ENCODE data around the gene C2orf81. TPM values are rescaled to one million over a fixed set of nuclear protein-coding genes. Genes with fewer than 3 reads are reported as not detected.
A peak's percentile ranks its signal among the peaks of the same experiment; 100 is the strongest.

Gene C2orf81
- total RNA-seq, 1 donor from 2014 or later = 0.38 TPM

DNA sequence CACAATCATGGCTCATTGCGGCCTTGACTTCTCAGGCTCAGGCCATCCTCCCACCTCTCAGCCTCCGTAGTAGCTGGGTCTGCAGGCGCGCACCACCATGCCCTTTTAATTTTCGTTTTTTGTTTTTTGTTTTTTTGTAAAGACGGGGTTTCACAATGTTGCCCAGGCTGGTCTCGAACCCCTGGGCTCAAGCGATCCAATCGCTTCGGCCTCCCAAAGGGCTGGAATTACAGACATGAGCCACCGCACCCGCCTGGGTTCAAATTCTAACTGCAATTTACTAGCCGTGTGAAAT lies 29.0 kb downstream of the C2orf81 start:
- DNase-seq (ENCODE audit: low spot score) (no peak), ATAC-seq (no peak)

DNA sequence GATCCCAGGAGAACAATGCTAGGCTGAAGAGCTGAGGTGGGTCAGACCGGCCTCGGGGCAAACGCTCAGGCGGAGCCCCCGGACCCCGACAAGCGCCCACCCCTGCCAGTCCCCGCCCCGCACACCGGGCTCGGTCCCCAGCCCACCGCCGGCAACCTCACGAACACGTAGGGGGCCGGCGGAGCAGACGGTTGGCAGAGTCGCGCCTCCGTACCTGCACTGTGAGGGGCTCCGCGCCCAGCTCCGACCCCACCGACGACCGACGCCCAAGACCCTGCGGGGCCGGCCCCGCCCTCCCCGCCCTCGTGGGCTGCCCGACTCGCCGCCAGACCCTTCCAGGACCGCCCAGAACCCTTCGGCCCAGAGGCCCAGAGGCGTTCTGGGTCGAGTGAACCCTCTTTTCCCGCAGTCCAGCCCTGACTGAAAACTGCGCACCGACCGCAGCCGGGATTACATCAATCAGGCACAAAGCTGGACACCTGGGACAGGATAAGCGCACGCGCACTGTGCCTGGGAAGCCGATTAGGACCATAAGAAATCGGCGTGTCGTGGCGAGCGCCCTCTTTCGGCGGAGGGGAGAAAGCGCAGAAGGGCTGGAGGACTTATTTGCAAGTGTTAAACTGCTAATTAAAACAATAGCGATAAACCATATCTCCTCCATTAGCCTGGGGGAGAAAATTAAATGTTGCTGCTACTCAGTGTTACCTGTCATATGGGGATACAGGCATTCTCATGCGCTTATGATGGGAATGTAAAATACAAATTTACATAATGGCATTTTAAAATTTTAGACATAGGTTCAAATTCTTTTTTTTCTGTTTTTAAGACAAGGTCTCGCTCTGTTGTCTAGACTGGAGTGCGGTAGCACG lies 29.6 kb downstream of the C2orf81 start:
- peak; percentile 98 for ATAC-seq
- peak; percentile 94 for DNase-seq (ENCODE audit: low spot score)

GRCh38 chr2:74391209-74391579 lies 30.2 kb downstream of the C2orf81 start:
- DNase-seq (ENCODE audit: low spot score) (no peak), ATAC-seq (peak; percentile 43)

DNA sequence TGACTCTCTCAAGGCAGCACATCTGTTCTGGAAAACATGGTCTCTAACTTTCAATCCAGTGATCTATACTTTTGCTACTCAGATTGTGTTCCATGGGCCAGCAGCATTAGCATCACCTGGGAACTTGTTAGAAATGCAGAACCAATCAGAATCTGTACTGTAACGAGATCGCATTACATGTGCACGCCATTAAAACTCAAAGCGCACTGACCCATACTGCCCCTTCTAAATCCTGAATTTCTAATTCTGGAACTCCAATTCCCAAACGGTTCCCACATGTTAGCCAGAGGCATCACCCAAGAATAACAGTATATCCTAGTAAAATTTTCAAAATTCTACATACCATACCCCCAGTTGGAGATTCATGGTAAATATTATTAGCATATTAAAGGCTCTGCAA lies 30.8 kb downstream of the C2orf81 start:
- ATAC-seq (no peak), DNase-seq (ENCODE audit: low spot score) (no peak)

DNA sequence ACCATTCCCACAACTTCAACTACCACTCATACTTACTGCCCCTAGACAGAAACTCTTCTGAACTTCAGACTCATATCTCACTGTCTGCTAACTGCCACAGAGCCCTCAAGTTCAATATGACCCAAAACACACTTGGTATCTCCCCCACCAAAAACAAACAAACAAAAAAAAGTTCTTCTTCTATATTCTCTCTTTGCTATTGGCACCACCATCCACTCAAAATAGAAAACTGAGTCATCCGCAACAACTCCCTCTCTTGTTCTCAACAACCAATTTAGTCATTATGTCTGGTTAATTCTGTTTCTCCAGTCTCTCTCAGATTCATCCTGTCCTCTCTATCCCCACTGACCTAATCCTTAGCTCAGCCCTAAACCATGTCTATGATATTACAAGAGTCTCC lies 34.1 kb downstream of the C2orf81 start:
- ATAC-seq (no peak), DNase-seq (ENCODE audit: low spot score) (no peak)

- DNase-seq (ENCODE audit: low spot score) = no peak
- ATAC-seq = no peak
These were observed 36.0 kb downstream of the C2orf81 start for GRCh38 chr2:74385396-74385795.

DNA sequence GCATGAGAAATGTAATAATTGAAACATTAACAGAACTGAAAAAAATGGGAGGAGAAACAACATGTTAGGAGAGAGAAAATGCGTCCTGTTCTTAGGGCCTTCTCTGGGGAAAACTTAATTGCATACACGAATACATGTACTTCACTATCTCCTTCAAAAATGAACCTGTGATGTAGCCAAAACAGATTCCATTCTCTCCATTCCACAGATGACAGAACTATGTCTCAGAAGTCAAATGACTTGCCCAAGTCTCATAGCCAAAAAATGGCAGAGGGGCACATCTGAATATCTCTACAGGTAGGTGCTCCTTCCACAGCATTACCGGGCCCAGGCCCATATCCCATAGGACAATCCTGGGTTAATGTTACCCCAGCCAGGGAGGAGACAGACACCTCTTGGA lies 37.4 kb downstream of the C2orf81 start:
- DNase-seq (ENCODE audit: low spot score) (no peak), ATAC-seq (no peak)

- DNase-seq (ENCODE audit: low spot score) (peak; percentile 61), ATAC-seq (peak; percentile 96)
These were observed 38.2 kb downstream of the C2orf81 start for GRCh38 chr2:74383254-74383653.

GRCh38 chr2:74381751-74382150 lies 39.7 kb downstream of the C2orf81 start:
- DNase-seq (ENCODE audit: low spot score) (no peak), ATAC-seq (no peak)

DNA sequence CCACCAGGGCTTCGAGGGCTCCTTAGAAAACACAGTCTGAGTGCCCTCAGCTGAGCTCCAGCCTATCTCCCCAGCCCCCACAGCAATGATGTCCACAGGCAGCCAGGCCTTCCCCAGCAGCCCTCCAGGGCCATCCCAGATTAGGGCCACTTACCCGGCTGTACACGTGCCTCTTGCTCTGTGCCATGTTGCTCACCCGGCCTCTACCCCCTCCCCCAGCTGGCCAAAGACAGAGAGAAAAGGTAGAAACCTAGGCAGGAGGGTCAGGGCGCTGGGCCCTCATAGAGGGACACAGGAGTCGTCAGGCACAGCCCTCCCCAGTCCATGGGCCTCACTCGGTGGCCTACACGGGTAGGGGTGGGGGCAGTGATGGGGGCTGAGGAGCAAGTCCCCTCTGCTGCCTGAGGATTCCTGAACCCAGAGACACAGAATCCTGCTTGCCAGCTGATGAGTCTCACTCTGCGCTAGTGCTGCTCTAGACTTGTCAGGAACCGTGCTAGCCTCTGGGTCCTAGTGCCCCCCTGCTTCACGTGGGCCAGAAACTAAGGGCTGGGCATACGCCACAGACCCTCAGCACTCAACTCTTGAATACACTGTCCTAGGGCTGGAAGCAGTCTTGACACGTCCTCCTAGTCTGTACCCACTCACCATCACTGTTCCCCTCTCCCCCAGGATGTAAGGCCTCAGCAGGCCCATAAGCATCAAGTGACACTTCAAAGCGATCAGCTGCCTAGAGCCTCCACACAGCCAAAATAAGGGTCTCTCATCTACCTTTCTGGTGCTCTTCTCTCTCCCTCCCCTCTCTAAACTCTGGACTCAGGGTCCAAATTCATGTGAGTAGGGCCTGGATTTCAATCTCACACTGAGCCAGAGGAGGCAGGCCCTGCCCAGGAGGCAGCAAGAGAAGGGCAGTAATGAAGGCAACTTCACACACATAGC lies 41.3 kb downstream of the C2orf81 start, which contains the start of gene DCTN1:
TSS of gene DCTN1 (minus strand) at position 461 of the 939 bp plus-strand sequence. CDS start at position 187, 274 bp downstream.
- ATAC-seq = peak; percentile 20
- no peak for DNase-seq (ENCODE audit: low spot score)

DNA sequence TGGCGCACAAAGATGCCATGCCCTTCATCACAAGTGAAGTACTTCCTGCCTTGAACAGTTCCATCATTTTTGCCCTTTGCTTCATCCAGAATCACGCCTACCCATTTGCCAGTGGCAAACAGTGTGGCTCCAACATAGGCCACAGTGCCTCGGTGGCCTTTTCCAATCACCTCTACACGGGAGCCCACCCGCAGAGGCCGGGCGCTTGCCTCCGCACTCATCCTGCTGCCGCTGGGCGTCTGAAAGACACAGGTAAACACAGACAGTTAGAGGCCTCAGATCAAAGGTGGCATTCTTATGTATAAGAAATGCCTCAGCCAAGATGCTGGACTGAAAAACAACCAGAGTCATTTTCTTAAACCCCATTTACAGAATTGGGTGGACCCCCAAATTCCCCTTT lies 43.4 kb downstream of the C2orf81 start:
- DNase-seq (ENCODE audit: low spot score) (no peak), ATAC-seq (no peak)

- ATAC-seq (no peak), DNase-seq (ENCODE audit: low spot score) (no peak)
These were observed 45.6 kb downstream of the C2orf81 start for GRCh38 chr2:74375838-74376237.

DNA sequence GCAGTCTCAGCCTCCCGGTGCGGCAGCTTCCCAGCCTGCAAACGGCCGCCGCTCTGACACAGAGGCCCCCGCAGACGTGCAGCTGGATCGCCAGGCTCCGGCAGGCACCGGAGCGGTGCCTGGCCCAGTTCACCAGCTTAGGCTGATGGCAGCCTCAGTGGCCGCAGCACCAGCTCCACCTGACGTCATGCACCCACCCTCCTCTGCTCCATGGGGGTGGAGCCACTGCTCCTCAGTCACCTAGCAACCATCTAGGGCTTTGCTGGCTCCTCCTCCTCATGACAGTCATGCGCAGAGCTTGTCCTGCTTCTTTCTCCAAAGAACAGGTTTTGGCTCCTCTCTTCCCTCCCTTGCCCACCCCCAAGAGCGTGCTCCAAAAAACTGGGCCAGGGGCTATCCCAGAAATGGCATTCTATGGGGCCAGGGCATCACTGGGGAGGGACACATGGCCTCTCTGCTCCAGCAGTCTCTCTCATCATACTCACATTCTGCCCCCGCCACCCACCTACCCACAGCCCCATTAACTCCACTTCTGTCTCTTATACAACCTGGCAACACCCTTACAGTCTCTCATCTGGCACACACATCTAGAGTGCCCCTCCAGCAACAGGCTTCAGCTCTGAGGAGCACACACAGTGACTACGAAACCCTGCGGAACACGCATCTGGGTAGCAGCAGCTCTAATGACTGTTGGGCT lies 46.8 kb downstream of the C2orf81 start:
- no peak for DNase-seq (ENCODE audit: low spot score)

DNA sequence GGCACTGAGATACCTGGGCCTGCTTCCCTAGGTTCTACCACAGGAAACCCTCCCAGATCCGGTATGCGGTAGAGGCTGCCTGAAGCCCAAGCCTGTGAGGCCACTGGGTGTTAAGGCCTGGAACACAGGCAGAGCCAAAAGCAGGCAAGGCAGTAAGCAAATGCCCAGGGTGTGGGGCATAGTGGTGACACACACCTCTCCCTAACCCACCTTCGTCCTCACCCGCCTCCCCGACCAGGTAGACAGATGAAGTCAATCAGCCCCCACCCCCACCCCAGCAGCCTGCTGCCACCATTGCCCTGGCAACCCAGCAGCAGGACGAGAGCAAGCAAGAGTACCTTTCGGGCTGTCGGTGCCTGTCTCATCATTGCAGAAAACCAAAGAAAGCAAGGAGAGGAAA lies 47.4 kb downstream of the C2orf81 start:
- DNase-seq (ENCODE audit: low spot score) = no peak
- no peak for ATAC-seq

More for the DNA sequence above, 46.8 kb downstream of the C2orf81 start:
- ATAC-seq = no peak

- DNase-seq (ENCODE audit: low spot score) (no peak), ATAC-seq (no peak)
These were observed 48.2 kb downstream of the C2orf81 start for GRCh38 chr2:74373221-74373676.

DNA sequence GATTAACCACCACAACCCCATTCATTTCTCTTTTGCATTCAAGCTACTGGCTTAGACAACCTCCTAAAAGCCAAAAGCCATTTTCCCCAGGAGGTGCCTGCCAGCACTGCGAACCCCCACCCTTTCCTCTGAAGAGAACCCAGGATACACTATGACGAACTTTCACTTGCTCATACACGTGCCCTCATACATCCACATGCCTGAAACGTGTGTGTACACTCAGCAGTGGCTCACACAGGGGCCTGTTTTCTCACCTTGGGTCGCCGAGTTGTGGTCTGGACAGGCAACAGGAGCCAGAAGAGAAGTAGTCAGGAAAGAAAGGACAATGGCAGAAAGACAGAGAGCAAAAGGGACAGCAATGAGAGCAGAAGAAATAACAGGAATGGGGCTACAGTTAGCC lies 48.7 kb downstream of the C2orf81 start:
- ATAC-seq (no peak), DNase-seq (ENCODE audit: low spot score) (no peak)

DNA sequence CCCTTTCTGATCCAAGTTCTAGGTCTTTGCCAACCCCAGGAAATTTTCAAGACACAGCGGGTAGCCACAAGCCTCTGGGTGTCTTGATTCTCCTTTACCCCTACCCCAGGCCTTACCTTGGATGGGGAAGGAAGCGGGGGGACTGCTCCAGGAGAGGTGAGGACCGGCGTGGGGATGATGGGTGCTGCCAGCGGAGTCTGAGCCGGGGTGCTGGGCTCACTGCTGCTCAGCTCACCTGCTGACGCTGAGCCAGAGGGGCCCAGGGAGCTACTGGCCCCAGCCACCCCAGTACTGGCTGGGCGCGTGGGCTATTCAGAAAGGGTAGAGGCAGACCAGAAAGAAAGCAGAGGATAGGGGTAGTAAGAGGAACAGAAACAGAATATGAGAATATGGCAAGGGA lies 50.0 kb downstream of the C2orf81 start:
- DNase-seq (ENCODE audit: low spot score) (no peak), ATAC-seq (no peak)

DNA sequence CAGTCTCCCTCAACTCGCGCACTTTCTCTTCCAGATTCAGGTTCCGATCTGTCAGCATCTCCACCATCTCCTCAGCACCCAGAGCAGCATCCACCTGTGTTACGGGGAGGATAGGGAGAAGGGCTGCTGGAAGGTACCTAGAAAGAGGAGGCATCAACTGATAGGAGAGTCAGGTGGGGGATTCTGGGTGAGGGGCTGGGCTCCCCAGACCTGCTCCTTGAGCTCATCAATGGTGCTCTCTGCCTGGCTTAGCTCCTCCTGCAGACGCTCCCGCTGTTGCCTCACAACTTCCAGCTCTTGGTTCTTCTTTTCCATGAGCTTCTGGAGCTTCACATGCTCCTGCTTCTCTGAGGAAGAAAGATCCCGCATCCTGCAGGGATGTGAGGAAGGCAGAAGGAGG lies 51.4 kb downstream of the C2orf81 start:
- ATAC-seq (no peak), DNase-seq (ENCODE audit: low spot score) (no peak)

DNA sequence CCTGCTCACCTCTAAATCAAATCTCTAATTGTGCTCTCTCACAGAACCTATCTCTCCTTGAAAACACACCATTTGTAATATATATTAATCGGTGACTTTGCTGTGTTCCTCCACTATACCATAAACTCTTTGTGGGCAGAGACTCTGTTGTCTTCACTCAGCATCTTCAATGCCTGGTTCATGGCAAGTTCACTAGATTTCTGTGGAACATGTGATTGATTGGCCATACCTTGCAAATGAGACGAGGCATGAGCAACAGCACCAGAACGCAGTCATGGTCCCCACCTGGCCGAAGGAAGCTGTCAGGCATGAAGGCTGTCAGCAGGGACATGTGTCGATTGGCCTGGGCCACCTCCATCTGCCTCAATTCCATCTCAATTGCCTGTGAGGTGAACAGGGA lies 52.9 kb downstream of the C2orf81 start:
- ATAC-seq = no peak
- no peak for DNase-seq (ENCODE audit: low spot score)

DNA sequence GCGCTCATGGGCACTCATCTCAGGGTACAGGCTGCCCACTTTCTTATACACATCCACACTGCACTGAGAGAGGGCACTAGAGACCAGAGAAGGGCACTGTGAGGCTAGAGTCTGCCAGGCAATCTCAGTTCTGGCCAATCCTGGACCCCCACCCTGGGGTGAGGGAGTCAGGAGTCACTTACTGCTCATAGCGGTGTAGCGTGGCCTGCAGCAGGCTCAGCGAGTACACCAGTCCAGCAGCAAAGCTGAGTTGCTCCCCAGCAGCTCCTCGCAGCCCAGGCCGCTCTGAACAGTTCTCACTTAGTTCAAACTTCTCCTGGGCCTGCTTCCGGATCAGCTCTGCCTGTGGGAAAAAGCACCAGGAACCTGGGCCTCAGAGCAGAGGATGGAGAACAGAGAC lies 53.6 kb downstream of the C2orf81 start:
- ATAC-seq = no peak
- no peak for DNase-seq (ENCODE audit: low spot score)

GRCh38 chr2:74366036-74366435 lies 55.4 kb downstream of the C2orf81 start:
- DNase-seq (ENCODE audit: low spot score) (no peak), ATAC-seq (no peak)

Measured in left lobe of liver (tissue), 2 donors.